GM18867 (cell line): ENCODE data around the gene TRAPPC3L.
A peak's percentile ranks its signal among the peaks of the same experiment; 100 is the strongest.
"Not testable (repeated sequence)": the region's sequence is repeated elsewhere in the genome, so short reads cannot be mapped to it uniquely, and the experiment has no call there.

Experiments
- ATAC-seq: cut with Tn5 transposase; IDR thresholded peaks from one replicate; pipeline ENCODE4 v1.9.1; 2021; ENCODE audit warnings: mild to moderate bottlenecking, moderate library complexity; ENCODE audit not compliant: unreplicated experiment

TRAPPC3L gene

GRCh38 chr6:116515141-116515540 lies 30.3 kb downstream of the TRAPPC3L start:
- no peak for ATAC-seq

GRCh38 chr6:116514111-116514510 lies 31.4 kb downstream of the TRAPPC3L start:
- no peak for ATAC-seq

- no peak for ATAC-seq
Observed at GRCh38 chr6:116513224-116513875, 32.1 kb downstream of the TRAPPC3L start.

- no peak for ATAC-seq
Observed at GRCh38 chr6:116512734-116513133, 32.8 kb downstream of the TRAPPC3L start.

- ATAC-seq: peak; percentile 65
Observed at GRCh38 chr6:116512111-116512559, 33.3 kb downstream of the TRAPPC3L start.

GRCh38 chr6:116511424-116512110 lies 33.9 kb downstream of the TRAPPC3L start, which contains the start of gene CALHM5:
TSS of gene CALHM5 (plus strand) at chr6:116511639. CDS start at chr6:116511697, 58 bp downstream.
- ATAC-seq: no peak

- no peak for ATAC-seq
Observed at GRCh38 chr6:116508527-116508926, 37.0 kb downstream of the TRAPPC3L start.

- ATAC-seq: no peak
Observed at GRCh38 chr6:116507324-116507723, 38.2 kb downstream of the TRAPPC3L start.

- no peak for ATAC-seq
Observed at GRCh38 chr6:116500969-116501433, 44.5 kb downstream of the TRAPPC3L start.

- no peak for ATAC-seq
Observed at GRCh38 chr6:116497113-116497676, 48.3 kb downstream of the TRAPPC3L start.

- ATAC-seq: not testable (repeated sequence)
Observed at GRCh38 chr6:116495161-116495560, 50.3 kb downstream of the TRAPPC3L start.

GRCh38 chr6:116492331-116493067 lies 53.0 kb downstream of the TRAPPC3L start:
- no peak for ATAC-seq

- no peak for ATAC-seq
Observed at GRCh38 chr6:116491610-116492330, 53.7 kb downstream of the TRAPPC3L start.

- ATAC-seq: no peak
Observed at GRCh38 chr6:116485559-116486184, 59.8 kb downstream of the TRAPPC3L start.

GRCh38 chr6:116483616-116484015 lies 61.9 kb downstream of the TRAPPC3L start:
- no peak for ATAC-seq

- no peak for ATAC-seq
Observed at GRCh38 chr6:116482780-116483179, 62.7 kb downstream of the TRAPPC3L start.

GRCh38 chr6:116476002-116476678 lies 69.3 kb downstream of the TRAPPC3L start:
- peak; percentile 100 for ATAC-seq

GRCh38 chr6:116475141-116475540 lies 70.3 kb downstream of the TRAPPC3L start:
- no peak for ATAC-seq

GRCh38 chr6:116472706-116473105 lies 72.8 kb downstream of the TRAPPC3L start:
- ATAC-seq: no peak
